Stimulated activated CD8-positive, alpha-beta memory T cell treated with anti-CD3 and anti-CD28 coated beads, Interleukin-2, amount 100 ng/mL, for 1 hour (primary cell): ENCODE data around the gene CACNB2.

Experiments
- DNase-seq, 2 donors: peaks; one replicate each; pipeline ENCODE4 v3.0.0-alpha.2; 2020; ENCODE audit warnings: low read depth in 2 of 2

The CACNB2 gene

GRCh38 chr10:18140149-18140956, at the start of gene CACNB2:
Gene CACNB2, plus strand, starts transcription at chr10:18140424.
- DNase-seq = no peak

- DNase-seq = no peak
These were observed 45.9 kb upstream of the CACNB2 start for GRCh38 chr10:18094332-18094731.

DNA sequence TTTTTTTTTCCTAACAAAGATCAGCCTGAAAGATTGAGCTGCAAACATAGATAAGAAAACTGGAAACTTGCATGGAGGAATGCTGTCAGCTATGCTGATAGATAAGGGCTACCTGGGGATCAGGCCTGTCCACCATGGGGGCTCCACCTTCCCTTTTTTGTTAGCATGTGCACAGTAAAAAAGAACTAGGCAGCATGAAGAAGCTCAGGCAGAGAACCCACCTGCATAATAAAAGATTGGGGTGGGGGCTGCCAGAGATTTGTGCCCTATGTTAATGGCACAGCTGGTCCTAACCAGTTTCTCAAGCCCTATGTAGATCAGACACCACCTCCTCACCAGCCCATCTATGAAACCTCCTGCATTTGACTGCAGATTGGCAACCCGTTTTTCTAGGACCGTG, 45.4 kb upstream of the CACNB2 start:
- no peak for DNase-seq

DNA sequence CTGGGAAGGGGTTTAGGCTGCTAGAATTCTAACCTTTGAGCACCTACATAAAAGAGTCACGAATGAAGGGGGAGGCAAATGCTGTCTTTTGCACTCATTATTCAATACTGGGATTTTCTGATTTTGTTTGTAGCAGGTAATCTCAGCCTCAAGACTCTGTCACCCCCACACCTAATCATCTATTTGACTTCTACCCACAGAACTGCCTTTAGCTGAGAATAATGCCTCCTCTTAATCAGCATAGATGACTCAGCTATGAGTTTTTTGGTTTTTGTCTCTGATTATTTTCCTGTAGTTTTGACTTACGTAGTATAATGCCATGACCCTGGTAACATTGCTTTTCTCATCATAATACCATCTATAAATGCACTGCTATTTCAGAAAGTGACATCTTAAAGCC, 42.7 kb upstream of the CACNB2 start:
- no peak for DNase-seq

DNA sequence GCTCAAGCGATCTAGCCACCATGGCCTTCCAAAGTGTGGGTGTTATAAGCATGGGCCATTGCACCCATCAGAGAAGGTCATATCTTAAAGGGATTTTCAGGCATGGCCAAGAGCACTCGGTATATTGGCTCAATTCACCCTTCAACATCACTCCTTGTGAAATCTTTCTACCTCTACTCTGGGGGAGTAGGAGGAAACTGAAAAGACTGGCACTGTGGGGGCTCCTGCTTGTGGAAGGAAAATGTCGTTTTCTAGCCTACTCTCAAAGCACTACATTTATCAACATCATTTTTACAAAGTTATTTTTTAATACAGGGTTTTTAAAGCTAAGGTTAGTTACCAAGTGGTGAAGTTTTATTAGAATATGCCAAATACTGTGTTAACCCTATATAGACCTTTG, 42.0 kb upstream of the CACNB2 start:
- no peak for DNase-seq

GRCh38 chr10:18099415-18099814, 40.8 kb upstream of the CACNB2 start:
- DNase-seq = no peak

GRCh38 chr10:18100669-18101068, 39.6 kb upstream of the CACNB2 start:
- DNase-seq = no peak

GRCh38 chr10:18102404-18102803, 37.8 kb upstream of the CACNB2 start:
- no peak for DNase-seq

DNA sequence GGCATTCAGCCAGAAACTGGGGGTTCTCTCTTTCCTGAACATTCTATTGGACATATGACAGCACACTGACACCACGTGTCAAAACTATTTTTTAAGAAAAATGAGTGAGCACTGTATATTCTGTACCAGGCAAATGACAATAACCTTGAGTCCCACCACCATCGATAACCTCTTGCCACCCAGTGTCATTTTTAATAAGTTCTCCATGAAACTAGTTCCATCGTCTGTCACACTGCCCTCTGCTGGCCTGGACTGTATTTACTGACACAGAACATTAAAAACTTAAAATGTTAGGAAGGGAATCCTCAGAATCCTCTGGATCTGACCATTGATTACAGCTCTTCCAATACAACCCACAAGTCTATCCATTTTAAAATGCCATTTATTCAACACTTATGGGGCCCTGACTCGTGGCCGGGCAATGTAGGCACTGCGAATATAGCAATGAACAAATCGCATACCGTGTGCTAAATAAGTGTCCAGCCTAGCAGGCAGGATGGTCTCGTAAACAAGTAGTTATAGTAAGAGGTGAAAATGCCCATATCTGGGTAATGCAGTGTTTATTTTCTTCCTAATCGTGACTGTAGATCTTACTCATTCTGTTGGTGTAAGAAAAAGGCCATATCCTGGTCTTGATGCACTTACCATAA, 35.9 kb upstream of the CACNB2 start:
- DNase-seq = peak in 1 of 2 donors; percentile 2

GRCh38 chr10:18109341-18109870, 30.8 kb upstream of the CACNB2 start:
- DNase-seq = no peak

DNA sequence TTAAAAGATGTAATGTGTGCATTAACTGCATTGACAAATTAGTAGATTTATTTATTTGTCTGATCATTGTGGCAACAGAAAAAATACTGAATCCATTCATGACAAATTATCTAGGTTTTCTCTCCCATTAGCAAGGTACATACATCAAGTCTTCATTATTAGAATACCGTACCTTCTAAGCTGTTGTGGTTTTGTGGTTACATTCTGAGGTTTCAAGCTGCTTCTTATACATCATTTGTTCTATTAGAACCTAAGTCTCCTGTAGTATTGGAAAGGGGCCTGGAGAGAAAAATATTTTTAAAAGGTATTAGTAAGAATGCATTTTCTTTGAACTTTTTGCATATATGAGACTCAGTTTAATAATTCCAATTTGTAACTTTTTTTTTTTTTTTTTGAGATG, 26.3 kb upstream of the CACNB2 start:
- DNase-seq = no peak

DNA sequence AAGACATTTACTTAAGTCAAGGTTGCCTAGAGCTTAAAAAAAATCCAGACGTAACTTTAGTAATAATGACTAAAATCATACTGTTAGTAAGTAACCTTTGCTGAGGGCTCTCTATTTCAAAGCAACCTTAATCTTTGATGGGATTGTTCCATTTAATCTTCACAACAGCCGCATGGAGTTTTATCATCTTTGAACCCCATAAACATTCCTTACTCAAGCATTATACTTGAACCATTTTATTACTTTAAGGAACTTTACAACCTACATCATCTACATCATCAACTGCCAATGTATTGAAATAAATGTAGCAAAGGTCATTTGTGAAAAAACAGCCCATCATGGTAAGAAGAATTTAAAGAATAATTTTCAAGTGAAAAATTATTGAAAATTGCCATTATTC, 22.9 kb upstream of the CACNB2 start:
- no peak for DNase-seq

- no peak for DNase-seq
These were observed 17.5 kb upstream of the CACNB2 start for GRCh38 chr10:18122753-18123152.

DNA sequence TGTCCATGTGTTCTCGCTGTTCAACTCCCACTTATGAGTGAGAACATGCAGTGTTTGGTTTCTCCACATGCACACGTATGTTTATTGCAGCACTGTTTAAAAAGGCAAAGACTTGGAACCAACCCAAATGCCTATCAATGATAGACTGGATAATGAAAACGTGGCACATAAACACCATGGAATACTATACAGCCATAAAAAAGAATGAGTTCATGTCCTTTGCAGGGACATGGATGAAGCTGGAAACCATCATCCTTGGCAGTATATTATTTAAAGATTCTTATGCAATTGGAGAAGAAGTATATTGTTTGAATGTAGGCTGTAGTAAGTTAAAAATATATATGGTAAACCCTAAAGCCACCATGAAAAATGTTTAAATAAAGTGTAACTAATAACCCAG, 7.2 kb upstream of the CACNB2 start:
- no peak for DNase-seq

GRCh38 chr10:18134509-18134908, 5.7 kb upstream of the CACNB2 start:
- no peak for DNase-seq

DNA sequence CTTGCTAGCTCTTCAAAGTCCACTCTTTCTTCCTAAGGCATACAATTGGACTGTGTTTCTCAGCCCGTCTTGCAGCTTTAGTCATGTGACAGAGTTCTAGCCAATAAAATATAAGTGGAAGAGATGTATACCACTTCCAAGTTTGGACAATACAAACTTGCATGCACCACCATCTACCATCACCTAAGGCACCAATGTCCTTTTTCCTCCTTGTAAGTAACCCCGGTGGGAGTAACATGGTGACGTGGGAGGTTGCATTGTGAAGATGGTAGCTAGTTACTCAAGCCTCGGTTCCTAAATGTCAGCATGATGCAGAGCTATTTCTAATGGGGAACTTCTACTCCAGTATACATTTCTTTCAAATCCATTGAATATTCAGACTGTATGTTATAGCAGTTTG, 5.3 kb upstream of the CACNB2 start:
- DNase-seq = no peak

GRCh38 chr10:18136073-18136791, 4.0 kb upstream of the CACNB2 start:
- DNase-seq = no peak

DNA sequence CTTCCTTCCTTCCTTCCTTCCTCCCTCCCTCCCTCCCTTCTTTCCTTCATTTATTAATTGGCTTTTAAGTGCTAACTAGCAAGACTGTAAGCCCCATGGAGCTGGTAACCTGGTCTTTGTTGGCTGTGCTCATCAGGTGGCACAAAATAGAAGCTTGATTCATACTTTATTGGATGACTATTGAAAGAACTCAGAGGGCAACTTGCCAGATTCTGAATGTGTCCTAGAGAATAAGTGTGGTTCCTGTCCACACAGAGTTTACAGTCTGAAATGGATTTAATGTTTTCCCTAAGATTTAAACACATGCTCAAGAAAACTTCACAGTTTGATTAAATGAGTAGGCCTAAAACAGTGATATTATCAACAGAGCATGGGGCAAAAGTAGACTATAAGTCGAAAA, 3.1 kb upstream of the CACNB2 start:
- no peak for DNase-seq

DNA sequence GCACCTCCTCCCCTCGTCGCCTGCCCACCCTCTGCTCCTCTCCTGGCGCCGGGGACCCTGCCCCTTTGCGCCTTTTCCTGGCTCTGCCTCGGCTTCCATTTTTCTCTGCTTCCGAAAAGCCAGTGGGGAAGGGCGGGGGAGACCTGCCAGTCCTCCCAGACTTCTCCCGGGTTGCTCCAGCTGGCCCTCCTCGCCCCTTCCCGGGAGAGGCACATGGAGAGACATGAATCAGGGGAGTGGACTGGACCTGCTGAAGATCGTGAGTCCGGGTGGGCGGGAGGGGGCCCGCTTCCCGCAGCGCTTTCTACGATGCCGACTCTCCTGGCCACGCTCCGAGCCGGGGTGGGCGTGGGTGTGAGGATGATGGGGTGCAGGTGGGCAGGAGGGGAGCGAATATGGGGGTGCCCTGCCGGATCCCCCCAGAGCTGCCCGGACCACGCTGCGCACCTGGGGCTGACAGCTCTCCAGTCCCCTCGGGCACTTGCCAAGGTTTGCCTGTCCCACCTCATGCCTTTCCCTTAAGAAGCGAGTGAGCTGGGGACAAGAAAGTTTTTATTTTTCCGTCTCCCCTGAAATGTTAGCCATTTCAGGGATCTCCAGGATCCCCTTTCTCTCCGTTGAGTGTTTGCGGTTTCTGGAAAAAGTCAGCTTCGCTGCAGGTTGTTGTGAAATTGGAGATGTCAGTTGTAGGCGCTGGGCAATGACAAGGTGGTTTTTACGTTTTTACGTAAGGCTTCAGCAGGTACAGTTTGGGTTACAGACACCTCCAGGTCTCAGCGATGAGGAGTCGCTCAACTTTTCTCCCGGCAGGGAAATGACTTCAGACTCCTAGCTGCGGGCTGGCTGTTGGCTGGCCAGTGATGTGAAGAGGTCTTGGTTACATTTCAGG, 977 bp downstream of the CACNB2 start:
- DNase-seq = no peak

DNA sequence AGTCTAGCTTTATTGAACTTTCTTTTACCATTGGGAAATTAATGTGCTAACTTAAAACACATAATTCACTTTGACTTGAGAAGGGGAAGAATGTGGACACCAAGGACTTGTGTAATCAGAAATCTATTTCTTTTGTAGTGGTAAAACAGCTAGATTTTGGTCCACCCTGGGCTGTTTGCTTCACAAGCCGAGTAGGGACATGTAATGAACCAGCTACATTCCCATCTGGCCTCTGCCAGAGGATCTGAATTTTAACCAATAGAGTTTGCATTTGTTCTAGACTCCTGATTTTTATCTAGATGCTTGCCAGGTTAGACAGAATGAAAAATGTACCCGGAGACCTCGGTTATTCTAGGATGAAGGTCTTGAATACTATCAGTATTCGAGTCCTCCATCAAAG, 1.9 kb downstream of the CACNB2 start:
- DNase-seq = no peak

DNA sequence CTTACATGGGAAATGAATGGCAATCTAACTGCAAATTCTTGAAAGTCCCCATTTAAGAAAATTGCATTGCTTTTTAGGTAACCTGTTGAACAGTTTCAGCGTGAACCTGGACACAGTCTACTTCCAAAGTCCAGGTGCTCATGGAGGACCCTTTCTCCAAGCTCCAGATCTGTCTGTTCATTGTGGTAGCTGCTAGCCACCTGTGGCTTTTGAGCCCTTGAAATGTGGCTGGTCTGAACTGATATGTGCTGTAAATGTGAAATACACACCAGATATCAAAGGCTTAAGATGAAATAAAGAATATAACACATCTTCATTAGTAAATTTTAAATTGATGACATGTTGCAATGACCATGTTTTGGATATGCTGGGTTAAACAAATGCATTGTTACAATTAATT, 4.2 kb downstream of the CACNB2 start:
- DNase-seq = no peak

- DNase-seq = no peak
These were observed 4.7 kb downstream of the CACNB2 start for GRCh38 chr10:18144928-18145327.
